ENCODE measurements around the gene CACNA2D3. TPM values are rescaled to one million over a fixed set of nuclear protein-coding genes. Genes with fewer than 3 reads are reported as not detected.

The CACNA2D3 gene
- total RNA-seq, 1 donor, result 4.3 TPM

GRCh38 chr3:54127499-54128056 is 5.2 kb downstream of the CACNA2D3 start:
- no peak for DNase-seq (ENCODE audit: low read depth)
- H3K4me3 ChIP-seq (ENCODE audit: low read depth, low read length), result no peak overlapping the region
- TF ChIP-seq CTCF (IDR thresholded peaks at IDR 0.05; ENCODE audit: insufficient read depth, low read depth, low read length), result no peak

- H3K4me3 ChIP-seq (ENCODE audit: low read depth, low read length), result no peak overlapping the region
- no peak for DNase-seq (ENCODE audit: low read depth)
- no peak for TF ChIP-seq CTCF (IDR thresholded peaks at IDR 0.05; ENCODE audit: insufficient read depth, low read depth, low read length)
Observed at GRCh38 chr3:54131026-54131605, 8.8 kb downstream of the CACNA2D3 start.

- no peak for DNase-seq (ENCODE audit: low read depth)
- H3K4me3 ChIP-seq (ENCODE audit: low read depth, low read length), result no peak overlapping the region
- TF ChIP-seq CTCF (IDR thresholded peaks at IDR 0.05; ENCODE audit: insufficient read depth, low read depth, low read length), result no peak
Observed at GRCh38 chr3:54131890-54132289, 9.5 kb downstream of the CACNA2D3 start.

- no peak for DNase-seq (ENCODE audit: low read depth)
- TF ChIP-seq CTCF (IDR thresholded peaks at IDR 0.05; ENCODE audit: insufficient read depth, low read depth, low read length), result no peak
- no peak overlapping the region for H3K4me3 ChIP-seq (ENCODE audit: low read depth, low read length)
Observed at GRCh38 chr3:54132685-54133084, 10.3 kb downstream of the CACNA2D3 start.

GRCh38 chr3:54133196-54133595 is 10.8 kb downstream of the CACNA2D3 start:
- TF ChIP-seq CTCF (IDR thresholded peaks at IDR 0.05; ENCODE audit: insufficient read depth, low read depth, low read length), result no peak
- H3K4me3 ChIP-seq (ENCODE audit: low read depth, low read length), result no peak overlapping the region
- no peak for DNase-seq (ENCODE audit: low read depth)

- H3K4me3 ChIP-seq (ENCODE audit: low read depth, low read length), result no peak overlapping the region
- no peak for TF ChIP-seq CTCF (IDR thresholded peaks at IDR 0.05; ENCODE audit: insufficient read depth, low read depth, low read length)
- no peak for DNase-seq (ENCODE audit: low read depth)
Observed at GRCh38 chr3:54134155-54134554, 11.8 kb downstream of the CACNA2D3 start.

GRCh38 chr3:54134713-54135112 is 12.4 kb downstream of the CACNA2D3 start:
- TF ChIP-seq CTCF (IDR thresholded peaks at IDR 0.05; ENCODE audit: insufficient read depth, low read depth, low read length), result no peak
- H3K4me3 ChIP-seq (ENCODE audit: low read depth, low read length), result no peak overlapping the region
- no peak for DNase-seq (ENCODE audit: low read depth)
